Measurements from ENCODE around the gene MICAL3. TPM values are rescaled to one million over a fixed set of nuclear protein-coding genes. Genes with fewer than 3 reads are reported as not detected.

Gene MICAL3
- total and polyA plus RNA-seq, 9 of the 15 experiments (the other 6 are each of a cell fraction or from before 2014, with no cell fraction given), result 0.53 to 32.1 (median 12.3) TPM

DNA sequence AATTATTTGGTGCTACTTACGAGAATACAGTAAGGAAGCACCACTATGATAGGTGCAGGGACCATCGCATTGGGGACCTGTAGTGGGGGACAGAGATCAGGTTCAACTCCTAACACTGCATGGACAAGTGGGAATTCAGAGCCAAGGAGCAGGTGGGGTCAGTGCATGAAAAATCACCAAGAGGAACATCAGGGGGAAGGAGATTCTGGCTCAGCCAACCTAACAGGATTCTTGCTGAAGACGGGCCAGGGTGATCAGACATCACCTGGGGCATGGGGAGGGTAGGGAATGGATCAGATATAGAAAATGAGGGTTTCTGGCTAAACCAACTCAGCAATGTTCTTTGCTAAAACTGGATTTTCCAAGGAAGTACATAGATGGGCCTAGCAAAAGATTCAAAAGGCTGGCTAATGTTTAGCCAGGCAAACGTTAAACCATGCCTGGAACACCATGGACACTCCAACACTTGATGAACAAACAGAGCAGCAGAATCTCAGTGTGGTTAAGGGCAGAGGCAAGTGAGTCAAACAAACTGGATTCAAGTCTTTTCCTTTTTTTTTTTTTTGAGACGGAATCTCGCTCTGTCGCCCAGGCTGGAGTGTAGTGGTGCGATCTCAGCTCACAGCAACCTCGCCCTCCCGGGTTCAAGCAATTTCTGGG, 70.0 kb downstream of the MICAL3 start (continued):
- TF ChIP-seq, protein P1, sequence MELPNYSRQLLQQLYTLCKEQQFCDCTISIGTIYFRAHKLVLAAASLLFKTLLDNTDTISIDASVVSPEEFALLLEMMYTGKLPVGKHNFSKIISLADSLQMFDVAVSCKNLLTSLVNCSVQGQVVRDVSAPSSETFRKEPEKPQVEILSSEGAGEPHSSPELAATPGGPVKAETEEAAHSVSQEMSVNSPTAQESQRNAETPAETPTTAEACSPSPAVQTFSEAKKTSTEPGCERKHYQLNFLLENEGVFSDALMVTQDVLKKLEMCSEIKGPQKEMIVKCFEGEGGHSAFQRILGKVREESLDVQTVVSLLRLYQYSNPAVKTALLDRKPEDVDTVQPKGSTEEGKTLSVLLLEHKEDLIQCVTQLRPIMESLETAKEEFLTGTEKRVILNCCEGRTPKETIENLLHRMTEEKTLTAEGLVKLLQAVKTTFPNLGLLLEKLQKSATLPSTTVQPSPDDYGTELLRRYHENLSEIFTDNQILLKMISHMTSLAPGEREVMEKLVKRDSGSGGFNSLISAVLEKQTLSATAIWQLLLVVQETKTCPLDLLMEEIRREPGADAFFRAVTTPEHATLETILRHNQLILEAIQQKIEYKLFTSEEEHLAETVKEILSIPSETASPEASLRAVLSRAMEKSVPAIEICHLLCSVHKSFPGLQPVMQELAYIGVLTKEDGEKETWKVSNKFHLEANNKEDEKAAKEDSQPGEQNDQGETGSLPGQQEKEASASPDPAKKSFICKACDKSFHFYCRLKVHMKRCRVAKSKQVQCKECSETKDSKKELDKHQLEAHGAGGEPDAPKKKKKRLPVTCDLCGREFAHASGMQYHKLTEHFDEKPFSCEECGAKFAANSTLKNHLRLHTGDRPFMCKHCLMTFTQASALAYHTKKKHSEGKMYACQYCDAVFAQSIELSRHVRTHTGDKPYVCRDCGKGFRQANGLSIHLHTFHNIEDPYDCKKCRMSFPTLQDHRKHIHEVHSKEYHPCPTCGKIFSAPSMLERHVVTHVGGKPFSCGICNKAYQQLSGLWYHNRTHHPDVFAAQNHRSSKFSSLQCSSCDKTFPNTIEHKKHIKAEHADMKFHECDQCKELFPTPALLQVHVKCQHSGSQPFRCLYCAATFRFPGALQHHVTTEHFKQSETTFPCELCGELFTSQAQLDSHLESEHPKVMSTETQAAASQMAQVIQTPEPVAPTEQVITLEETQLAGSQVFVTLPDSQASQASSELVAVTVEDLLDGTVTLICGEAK (IDR thresholded peaks at IDR 0.05), result no peak
- TF ChIP-seq, protein P1 (CRISPR knock-in tag; IDR thresholded peaks at IDR 0.05), result no peak
- TF ChIP-seq, protein P2, sequence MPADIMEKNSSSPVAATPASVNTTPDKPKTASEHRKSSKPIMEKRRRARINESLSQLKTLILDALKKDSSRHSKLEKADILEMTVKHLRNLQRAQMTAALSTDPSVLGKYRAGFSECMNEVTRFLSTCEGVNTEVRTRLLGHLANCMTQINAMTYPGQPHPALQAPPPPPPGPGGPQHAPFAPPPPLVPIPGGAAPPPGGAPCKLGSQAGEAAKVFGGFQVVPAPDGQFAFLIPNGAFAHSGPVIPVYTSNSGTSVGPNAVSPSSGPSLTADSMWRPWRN (IDR thresholded peaks at IDR 0.05; ENCODE audit: low read depth), result no peak
- TF ChIP-seq BRCA1 (IDR thresholded peaks at IDR 0.05) (no peak), BRCA1 (CRISPR knock-in tag; IDR thresholded peaks at IDR 0.05) (no peak), TCFL5 (CRISPR knock-in tag; conservative IDR thresholded peaks at IDR 0.05) (no peak), NFE2L1 (tag; IDR thresholded peaks at IDR 0.05; ENCODE audit: borderline replicate concordance, low read depth) (no peak), PHB2 (IDR thresholded peaks at IDR 0.05; ENCODE audit: low read depth) (no peak)

Data from K562 (cell line).